Stimulated activated CD4-positive, alpha-beta T cell treated with anti-CD3 and anti-CD28 coated beads, Interleukin-2, amount 100 ng/mL, for 48 hours (primary cell): ENCODE measurements around the gene METRNL.
"Not testable (repeated sequence)": the region's sequence is repeated elsewhere in the genome, so short reads cannot be mapped to it uniquely, and the experiment has no call there.

ENCODE experiments used
- DNase-seq, 2 donors: peaks; one replicate each; pipeline ENCODE4 v3.0.0-alpha.2; 2020

METRNL gene

GRCh38 chr17:83079352-83079747 is at the start of gene METRNL:
METRNL (plus strand) TSS chr17:83079609; CDS start chr17:83079816, 207 bp downstream.
- DNase-seq, result peak; percentile 50 to 64

DNA sequence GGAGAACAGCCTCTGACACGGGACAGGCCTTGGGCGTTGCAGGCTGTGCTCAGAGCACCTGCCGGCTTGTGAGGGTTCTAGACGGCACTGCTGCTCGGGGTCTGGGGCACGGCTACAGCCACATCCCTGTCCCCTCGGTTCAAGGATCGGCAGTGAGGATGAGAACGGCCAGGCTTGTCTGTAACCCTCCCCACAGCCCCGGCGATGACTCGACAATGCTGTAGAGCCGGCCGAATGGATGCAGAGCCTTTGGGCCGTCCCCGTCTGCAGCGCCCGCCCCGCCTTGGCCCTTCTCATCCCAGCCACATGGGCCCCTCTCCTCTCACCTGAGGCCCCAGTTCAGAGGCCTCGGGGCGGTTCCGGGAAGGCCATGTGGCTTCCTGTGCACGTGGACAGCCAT is 49.0 kb upstream of the METRNL start:
- no peak for DNase-seq

- DNase-seq, result no peak
Observed at GRCh38 chr17:83031321-83031945, 48.0 kb upstream of the METRNL start.

GRCh38 chr17:83031946-83032451 is 47.4 kb upstream of the METRNL start:
- not testable (repeated sequence) for DNase-seq

GRCh38 chr17:83032781-83033180 is 46.6 kb upstream of the METRNL start:
- DNase-seq, result no peak

GRCh38 chr17:83034525-83034924 is 44.9 kb upstream of the METRNL start:
- no peak for DNase-seq

DNA sequence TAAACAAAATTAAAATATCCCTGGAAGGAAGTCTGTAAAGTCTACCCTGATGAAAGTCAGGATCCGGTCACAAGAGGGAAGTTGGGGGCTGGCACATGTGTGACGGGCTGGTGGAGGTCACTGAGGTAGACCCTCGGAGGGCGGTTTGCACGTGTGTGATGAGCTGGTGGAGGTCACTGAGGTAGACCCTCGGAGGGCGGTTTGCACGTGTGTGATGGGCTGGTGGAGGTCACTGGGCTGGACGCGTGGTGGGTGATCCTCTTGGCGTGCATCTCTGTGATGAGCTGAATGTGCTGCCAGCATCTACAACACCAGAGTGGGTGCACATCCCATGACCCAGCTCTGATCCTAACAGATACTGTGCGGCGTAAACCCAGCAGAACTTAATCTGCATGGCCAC is 43.7 kb upstream of the METRNL start:
- DNase-seq, result no peak

- DNase-seq, result no peak
Observed at GRCh38 chr17:83036193-83036592, 43.2 kb upstream of the METRNL start.

DNA sequence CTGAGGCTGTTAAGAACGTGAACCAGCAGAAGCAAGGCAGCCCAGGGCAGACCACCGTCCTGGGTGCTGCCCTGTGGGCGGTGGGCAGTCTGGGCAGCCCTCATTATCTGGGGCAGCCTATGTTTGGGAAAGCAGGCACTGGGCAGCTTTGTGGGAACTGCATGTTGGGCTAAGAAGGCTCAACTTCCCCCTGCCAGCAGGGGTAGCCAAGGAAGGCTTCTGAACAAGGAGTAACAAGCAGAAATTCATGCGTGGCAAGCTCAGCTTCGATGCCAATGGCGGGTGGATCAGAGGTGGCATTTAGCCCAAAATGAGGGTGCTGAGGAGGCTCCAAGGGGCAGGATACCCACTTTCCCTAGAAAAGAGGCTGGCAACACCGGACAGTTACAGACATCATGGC is 42.7 kb upstream of the METRNL start:
- no peak for DNase-seq

DNA sequence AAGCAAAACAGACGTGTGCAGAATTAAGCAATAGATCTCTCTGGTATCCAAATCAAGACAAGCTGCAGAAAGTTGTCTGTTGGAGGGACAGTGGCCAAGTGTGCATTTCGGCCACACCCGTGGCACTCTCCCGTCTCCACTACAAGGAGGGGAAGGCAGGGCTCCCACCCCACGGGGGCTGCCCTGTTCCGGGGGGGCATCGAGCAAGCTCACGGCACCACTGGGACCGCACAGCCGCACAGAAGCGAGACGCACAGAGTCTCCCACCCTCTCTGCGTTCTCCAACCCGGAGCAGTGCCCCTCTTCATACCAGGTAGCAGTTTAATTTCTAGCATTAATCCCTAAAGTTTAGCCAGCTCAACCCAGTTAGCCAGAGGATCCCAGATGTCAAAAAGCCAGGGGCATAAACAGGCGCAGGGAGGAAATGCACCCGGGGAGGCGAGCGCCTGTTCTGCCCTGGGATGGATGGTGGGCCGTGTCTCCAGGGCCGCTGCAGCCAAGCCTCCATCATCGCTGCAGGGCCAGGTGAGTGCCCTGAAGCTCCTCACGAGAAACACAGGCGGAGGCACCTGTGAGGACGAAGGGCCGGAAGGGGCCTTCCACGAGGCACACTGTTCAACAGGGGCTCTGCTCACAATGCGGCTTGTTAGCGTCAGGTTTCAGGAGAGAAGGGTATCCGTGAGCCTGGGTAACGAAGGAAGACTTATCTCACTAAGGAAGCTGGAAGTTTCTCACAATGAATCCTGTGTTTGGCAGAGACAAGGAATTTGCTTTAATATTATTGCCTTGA is 42.1 kb upstream of the METRNL start:
- DNase-seq, result no peak

DNA sequence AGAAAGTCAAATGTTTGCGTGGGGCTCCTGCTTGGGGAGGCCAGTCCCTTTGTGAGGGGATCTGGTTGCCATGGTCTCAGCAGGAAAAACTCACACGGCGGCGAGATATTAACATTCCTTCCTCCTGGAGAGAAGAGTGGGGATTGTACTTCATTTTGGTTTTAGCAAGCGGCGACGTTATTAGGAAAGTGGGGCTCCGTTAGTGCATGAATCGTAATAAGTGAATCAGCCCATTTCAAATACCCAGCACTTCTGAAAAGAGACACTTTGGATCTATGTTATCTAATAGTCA is 41.6 kb upstream of the METRNL start:
- DNase-seq, result no peak

DNA sequence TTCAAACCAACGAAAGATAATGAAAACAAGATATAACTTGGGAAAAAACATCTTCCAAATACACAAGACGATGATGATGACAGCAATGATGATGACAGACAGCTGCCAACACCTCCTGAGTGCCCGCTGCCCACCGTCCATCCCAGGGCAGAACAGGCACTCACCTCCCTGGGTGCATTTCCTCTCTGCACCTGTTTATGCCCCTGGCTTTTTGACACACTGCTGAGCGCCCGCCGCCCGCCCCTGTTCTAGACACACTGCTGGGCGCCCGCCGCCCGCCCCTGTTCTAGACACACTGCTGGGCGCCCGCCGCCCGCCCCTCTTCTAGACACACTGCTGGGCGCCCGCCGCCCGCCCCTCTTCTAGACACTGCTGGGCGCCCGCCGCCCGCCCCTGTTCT is 40.4 kb upstream of the METRNL start:
- not testable (repeated sequence) for DNase-seq

DNA sequence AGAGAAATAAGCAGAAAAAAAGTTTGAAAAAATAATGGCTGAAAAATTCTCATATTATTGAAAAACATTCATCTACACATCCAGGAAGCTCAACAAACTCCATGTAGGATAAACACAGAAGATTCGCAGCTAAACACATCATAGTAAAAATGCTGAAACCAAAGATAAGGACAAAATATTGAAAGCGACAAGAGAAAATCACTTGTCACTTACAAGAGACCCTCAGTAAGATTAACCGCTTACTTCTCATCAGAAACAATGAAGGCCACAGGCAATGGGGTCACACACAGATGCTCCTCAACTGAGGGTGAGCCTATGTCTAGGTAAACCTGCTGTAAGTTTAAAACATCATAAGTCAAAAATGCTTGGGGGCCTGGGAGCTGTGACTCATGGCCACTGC is 38.1 kb upstream of the METRNL start:
- DNase-seq, result no peak

DNA sequence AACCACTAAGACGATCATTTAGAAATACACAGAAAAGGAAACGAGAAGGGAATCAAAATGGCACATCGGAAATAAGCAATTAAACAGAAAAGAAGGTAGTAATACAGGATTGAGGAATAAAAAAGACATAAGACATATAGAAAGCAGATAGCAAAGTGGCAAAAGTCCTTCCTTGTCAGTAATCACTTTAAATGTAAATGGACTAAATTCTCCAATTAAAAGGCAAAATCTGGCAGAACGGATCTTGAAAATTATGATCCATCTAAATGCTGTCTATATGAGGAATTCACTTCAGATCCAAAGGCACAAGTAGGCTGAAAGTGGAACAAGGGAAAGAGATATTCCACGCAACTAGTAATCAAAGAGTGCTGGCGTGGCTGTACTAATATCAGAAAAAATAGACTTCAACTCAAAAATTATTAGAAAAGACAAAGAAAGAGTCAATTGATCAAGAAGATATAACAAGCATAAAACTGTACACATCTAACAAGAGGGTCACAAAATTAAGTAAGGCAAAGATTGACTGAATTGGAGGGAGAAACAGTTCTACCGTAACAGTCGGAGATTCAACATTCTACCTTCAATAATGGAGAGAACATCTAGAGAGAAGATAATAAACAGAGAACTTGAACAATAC is 36.8 kb upstream of the METRNL start:
- DNase-seq, result no peak

DNA sequence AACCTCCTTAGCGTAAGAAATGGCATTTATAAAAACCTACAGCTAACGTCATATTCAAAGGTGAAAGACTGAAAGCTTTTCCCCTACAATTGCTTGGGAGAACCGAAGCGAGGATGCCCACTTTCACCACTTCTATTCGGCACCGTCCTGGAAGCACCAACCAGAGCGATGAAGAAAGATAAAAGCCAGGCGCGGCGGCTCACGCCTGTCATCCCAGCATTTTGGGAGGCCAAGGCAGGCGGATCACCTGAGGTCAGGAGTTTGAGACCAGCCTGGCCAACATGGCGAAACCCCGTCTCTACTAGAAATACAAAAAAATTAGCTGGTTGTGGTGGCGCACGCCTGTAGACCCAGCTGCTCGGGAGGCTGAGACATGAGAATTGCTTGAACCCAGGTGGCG is 34.9 kb upstream of the METRNL start:
- DNase-seq, result not testable (repeated sequence)

DNA sequence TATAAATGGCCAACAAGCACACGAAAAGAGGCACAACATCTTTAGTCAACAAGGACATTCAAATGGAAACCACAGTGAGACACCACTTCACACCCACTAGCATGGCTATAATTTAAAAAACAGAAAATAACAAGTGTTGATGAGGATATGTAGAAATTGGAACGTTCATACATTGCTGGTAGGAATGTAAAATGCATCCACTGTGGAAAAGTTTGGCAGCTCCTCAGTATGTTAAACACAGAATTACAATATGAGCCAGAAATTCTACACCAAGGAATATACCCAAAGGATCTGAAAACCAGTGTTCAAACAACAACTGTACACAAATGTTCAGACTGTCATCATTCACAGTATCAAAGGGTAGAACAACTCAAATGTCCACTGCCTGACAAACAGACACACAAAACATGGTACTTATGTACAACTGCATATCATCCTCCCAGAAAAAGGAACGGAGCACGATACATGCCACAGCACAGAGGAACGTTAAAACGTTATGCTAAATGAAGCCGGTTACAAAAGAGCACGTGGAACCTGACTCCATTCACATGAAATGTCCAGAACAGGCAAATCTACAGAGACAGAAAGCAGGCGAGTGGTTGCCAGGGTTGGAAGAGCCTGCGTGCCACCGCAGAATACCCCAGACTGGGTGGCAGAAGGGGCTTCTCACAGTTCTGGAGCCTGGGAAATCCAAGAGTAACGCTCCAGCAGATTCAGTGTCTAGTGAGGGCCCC is 32.8 kb upstream of the METRNL start:
- DNase-seq, result no peak

DNA sequence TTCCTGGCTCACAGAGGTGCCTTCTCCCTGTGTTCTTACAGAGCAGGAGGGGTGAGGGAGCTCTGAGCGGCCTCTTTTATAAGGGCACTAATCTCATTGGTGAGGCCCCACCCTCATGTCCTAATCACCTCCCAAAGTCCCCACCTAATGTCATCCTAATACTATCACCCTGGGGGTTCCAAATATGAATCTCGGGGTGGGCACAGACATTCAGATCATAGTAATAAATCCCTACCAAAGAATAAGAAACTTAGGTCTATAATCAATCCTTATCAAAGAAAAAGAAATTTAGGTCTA is 32.3 kb upstream of the METRNL start:
- DNase-seq, result no peak

- DNase-seq, result not testable (repeated sequence)
Observed at GRCh38 chr17:83047818-83048475, 31.5 kb upstream of the METRNL start.

DNA sequence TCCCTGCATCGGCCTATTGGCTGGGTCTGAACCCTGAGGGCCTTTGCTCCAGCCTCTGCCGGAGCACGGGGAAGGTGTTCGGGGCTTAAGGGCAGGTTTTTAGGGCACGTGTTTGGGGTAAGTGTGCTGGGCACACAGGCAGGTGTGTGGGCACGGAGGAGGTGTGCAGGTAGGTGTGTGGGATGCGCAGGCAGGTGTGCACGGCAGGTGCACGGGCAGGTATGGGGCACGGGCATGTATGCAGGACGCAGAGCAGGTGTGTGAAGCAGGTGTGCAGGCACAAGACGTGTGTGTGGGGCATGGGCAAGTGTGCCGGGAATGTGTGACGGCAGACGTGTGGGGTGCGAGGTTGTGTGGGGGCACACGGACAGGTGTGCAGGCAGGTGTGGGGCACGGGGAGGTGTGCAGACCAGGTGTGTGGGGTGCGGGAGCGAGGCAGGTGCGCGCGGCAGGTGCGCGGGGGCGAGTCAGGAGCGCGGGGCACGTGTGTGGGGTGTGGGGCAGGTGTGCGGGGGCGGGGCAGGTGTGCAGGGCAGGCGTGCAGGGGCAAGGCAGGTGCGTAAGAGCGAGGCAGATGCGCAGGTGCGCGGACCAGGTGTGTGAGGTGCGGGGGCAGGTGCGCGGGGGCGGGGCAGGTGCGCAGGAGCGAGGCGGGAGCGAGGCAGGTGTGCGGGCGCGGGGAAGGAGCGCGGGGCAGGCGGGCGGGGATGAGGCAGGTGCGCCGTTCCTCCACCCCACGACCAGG is 28.6 kb upstream of the METRNL start:
- no peak for DNase-seq

- peak; percentile 96 to 98 for DNase-seq
Observed at GRCh38 chr17:83051396-83052240, 27.8 kb upstream of the METRNL start.

DNA sequence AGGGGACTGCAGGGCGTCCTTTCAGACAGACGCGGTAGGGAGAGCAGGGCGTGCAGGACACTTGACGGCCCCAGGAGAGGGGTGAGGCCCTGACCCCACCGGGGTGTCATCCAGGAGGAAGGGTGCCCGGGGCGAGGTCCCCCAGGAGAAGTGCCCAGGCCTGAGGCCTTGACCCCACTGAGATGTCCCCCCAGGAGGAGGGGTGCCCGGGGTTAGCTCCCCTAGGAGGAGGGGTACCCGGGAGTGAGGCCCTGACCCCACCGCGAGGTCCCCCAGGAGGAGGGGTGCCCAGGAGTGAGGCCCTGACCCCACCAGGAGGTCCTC is 27.2 kb upstream of the METRNL start:
- DNase-seq, result no peak
